Right lobe of liver (tissue), 6 donors: ENCODE data around the gene UBE2H. TPM values are rescaled to one million over a fixed set of nuclear protein-coding genes. Genes with fewer than 3 reads are reported as not detected.

Source experiments
- ATAC-seq, 4 donors: fragments of 200-7000 bp; cut with Tn5 transposase; one replicate each; pipeline ENCODE4 v1.9.1; 2020; ENCODE audit warnings: mild to moderate bottlenecking in 4 of 4, moderate library complexity in 4 of 4
- DNase-seq, 3 donors: peaks; one replicate each; pipeline ENCODE4 v3.0.0-alpha.2; 2020
- H3K27ac ChIP-seq, 3 donors: fragments of 200-600 bp; one replicate each; pipeline ENCODE4 v1.8.0; 2022
- H3K27me3 ChIP-seq, 2 donors: fragments of 200-600 bp; one replicate each; pipeline ENCODE4 v1.8.0; 2022
- H3K36me3 ChIP-seq, 4 donors: fragments of 200-600 bp; sonication (generic) in 1 of 4; one replicate each; pipeline versions ENCODE4 v1.5.1 to v1.8.0; 2017 to 2022; ENCODE audit warnings: control low read depth in 1 of 4
- H3K4me1 ChIP-seq, 4 donors: fragments of 200-600 bp; sonication (generic) in 1 of 4; one replicate each; pipeline versions ENCODE4 v1.5.1 to v1.8.0; 2017 to 2022; ENCODE audit warnings: control low read depth in 1 of 4
- H3K4me3 ChIP-seq, 3 donors: fragments of 200-600 bp; one replicate each; pipeline ENCODE4 v1.8.0; 2022
- H3K9me3 ChIP-seq, 4 donors: fragments of 200-600 bp; sonication (generic) in 1 of 4; one replicate each; pipeline versions ENCODE4 v1.5.1 to v1.8.0; 2017 to 2022; ENCODE audit warnings: control low read depth in 1 of 4
- POLR2A ChIP-seq: fragments of 450-650 bp; IDR thresholded peaks from one replicate; pipeline ENCODE4 v1.6.1; 2017; ENCODE audit warnings: antibody characterized with exemption, mild to moderate bottlenecking
- WGBS: methylation state at CpG from one replicate; pipeline ENCODE4 v1.1.6; 2018; ENCODE audit warnings: low coverage, low lambda C conversion rate; ENCODE audit not compliant: insufficient coverage; ENCODE audit errors: missing lambda C conversion rate; 5-methylcytosine and 5-hydroxymethylcytosine counted together
- intact Hi-C, 2 donors: fragments of 100-400 bp; cut with DNase I; formaldehyde crosslinking; loops; one replicate each; pipeline versions ENCODE4 v1.11.2 to v1.14.1; 2022
- total RNA-seq, 6 experiments: library from RNA; depleted of rRNA in 2 of 6; stranded (reverse); fragments of >200 nt in 2 of 6; fragmentation: NEBNext Ultra II Directional in 3 of 6; extraction: Animal tissue kit (Norgen Biotek cat#: 25700) in 3 of 6; gene quantifications; one replicate each; pipeline versions ENCODE4 v1.1.0 to v1.2.4, GENCODE V29; 2016 to 2023
- TF ChIP-seq, protein P1 (sequence below), 4 donors: fragments of 200-600 bp in 3 of 4; fragments of 450-650 bp in 1 of 4; IDR thresholded peaks; one replicate each; pipeline versions ENCODE4 v1.5.1 to v1.8.0; 2016 to 2022; ENCODE audit warnings: antibody characterized with exemption in 4 of 4, mild to moderate bottlenecking in 2 of 4
- donor health status: DM: no; HTN: yes; CAD: no.
- donor health status: DM: no; HTN: no; CAD: no.
- donor health status: DM: no; HTN: no; CAD: no.
- donor health status: DM: no; HTN: yes; CAD: no.
- donor health status: DM: no; HTN: yes; CAD: no.

UBE2H gene
- total RNA-seq, 6 experiments from 2014 or later = 27.4 to 47.0 (median 35.6) TPM

- Histone ChIP-seq H3K36me3 (no peaks in the 10 kb centered on the region), H3K9me3 (no peaks in the 10 kb centered on the region), H3K27ac (peak overlapping the region; percentile 96 to 100 (median 99)), H3K4me1 (peaks cover 0 to 29% (median 7%) of the 10 kb centered on the region in 4 donors), H3K27me3 (no peaks in the 10 kb centered on the region), H3K4me3 (peak overlapping the region; percentile 88 to 99 (median 88))
- peak; percentile 60 to 81 (median 66) for DNase-seq
- intact Hi-C loops = no loop called here
- WGBS = 0% methylated on average over 10 of the region's 43 CpGs
- TF ChIP-seq, protein P1, sequence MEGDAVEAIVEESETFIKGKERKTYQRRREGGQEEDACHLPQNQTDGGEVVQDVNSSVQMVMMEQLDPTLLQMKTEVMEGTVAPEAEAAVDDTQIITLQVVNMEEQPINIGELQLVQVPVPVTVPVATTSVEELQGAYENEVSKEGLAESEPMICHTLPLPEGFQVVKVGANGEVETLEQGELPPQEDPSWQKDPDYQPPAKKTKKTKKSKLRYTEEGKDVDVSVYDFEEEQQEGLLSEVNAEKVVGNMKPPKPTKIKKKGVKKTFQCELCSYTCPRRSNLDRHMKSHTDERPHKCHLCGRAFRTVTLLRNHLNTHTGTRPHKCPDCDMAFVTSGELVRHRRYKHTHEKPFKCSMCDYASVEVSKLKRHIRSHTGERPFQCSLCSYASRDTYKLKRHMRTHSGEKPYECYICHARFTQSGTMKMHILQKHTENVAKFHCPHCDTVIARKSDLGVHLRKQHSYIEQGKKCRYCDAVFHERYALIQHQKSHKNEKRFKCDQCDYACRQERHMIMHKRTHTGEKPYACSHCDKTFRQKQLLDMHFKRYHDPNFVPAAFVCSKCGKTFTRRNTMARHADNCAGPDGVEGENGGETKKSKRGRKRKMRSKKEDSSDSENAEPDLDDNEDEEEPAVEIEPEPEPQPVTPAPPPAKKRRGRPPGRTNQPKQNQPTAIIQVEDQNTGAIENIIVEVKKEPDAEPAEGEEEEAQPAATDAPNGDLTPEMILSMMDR (IDR thresholded peaks at IDR 0.05) = no peak
- TF ChIP-seq POLR2A = no peak
- peak; percentile 23 to 49 (median 42) for ATAC-seq
These were observed 591 bp downstream of the UBE2H start for GRCh38 chr7:129952086-129952652.

GRCh38 chr7:129951226-129952085, 1.3 kb downstream of the UBE2H start:
- Histone ChIP-seq H3K4me1 (peaks cover 0 to 36% (median 8%) of the 10 kb centered on the region in 4 donors), H3K27me3 (no peaks in the 10 kb centered on the region), H3K36me3 (no peaks in the 10 kb centered on the region), H3K27ac (peak overlapping the region; percentile 96 to 100 (median 99)), H3K9me3 (no peaks in the 10 kb centered on the region), H3K4me3 (peak overlapping the region; percentile 88 to 99 (median 88))
- TF ChIP-seq, protein P1 (IDR thresholded peaks at IDR 0.05) = no peak
- no peak for TF ChIP-seq POLR2A
- DNase-seq (peak in 1 of 3 donors; percentile 55), ATAC-seq (peak; percentile 3 to 13 (median 7))
- under 1% methylated on average over 8 of the region's 8 CpGs for WGBS
- intact Hi-C loops = no loop called here

DNA sequence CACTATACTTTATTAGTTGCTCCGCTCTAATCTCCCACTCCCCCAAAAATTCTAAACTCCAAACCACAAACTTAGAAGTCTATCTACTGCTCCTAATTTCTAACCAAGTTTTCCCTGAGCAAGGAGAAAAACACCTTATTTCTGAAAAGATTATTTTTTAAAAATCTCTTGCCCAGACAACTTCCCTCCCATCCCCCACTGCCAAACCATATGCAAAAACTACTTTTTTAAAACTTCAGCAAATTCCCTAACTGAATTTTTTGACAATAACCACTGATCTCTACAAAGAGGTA, 1.9 kb downstream of the UBE2H start:
- no peak for ATAC-seq

GRCh38 chr7:129950191-129950932, 2.4 kb downstream of the UBE2H start:
- Histone ChIP-seq H3K4me3 (peak overlapping the region; percentile 88 to 99 (median 88)), H3K9me3 (no peaks in the 10 kb centered on the region), H3K36me3 (no peaks in the 10 kb centered on the region), H3K27ac (peak overlapping the region; percentile 96 to 100 (median 99)), H3K4me1 (peaks cover 0 to 36% (median 8%) of the 10 kb centered on the region in 4 donors), H3K27me3 (no peaks in the 10 kb centered on the region)
- ATAC-seq (no peak), DNase-seq (no peak)
- TF ChIP-seq POLR2A = no peak
- TF ChIP-seq, protein P1 (IDR thresholded peaks at IDR 0.05) = no peak
- intact Hi-C loops = no loop called here
- WGBS = 8% methylated on average over 9 of the region's 9 CpGs

More for the DNA sequence above, 1.9 kb downstream of the UBE2H start:
- Histone ChIP-seq H3K4me1 (peaks cover 0 to 36% (median 8%) of the 10 kb centered on the region in 4 donors), H3K27ac (peak overlapping the region; percentile 96 to 100 (median 99)), H3K9me3 (no peaks in the 10 kb centered on the region), H3K36me3 (no peaks in the 10 kb centered on the region), H3K4me3 (peak overlapping the region; percentile 88 to 99 (median 88)), H3K27me3 (no peaks in the 10 kb centered on the region)
- WGBS = 38% methylated on average over 1 of the region's 1 CpG
- TF ChIP-seq, protein P1 (IDR thresholded peaks at IDR 0.05) = no peak
- TF ChIP-seq POLR2A = no peak
- intact Hi-C loops = no loop called here
- no peak for DNase-seq
